GM12878 (cell line): ENCODE results near the gene PROSER2. TPM values are rescaled to one million over a fixed set of nuclear protein-coding genes. Genes with fewer than 3 reads are reported as not detected.

Source experiments
- ATAC-seq: fragments of 200-7000 bp; cut with Tn5 transposase; 3 replicates; pipeline ENCODE4 v1.9.1; 2020; ENCODE audit warnings: mild to moderate bottlenecking, moderate library complexity
- BruUV-seq: library from RNA; stranded (reverse); fragments of 400-500 nt; replicated peaks from 2 replicates; lab custom pipeline; 2021; lab: Mats Ljungman, UMichigan
- CTCF ChIA-PET: fragments of 300-600 bp; sonication (Branson Sonifier 250); formaldehyde crosslinking; extraction: SDS; loops from one replicate; lab custom pipeline; 2021; ENCODE audit warnings: inconsistent platforms; lab: Yijun Ruan, JAX
- POLR2A ChIA-PET: fragments of 350-600 bp; formaldehyde crosslinking; extraction: SDS; loops from one replicate; lab custom pipeline; 2021; ENCODE audit warnings: inconsistent platforms; lab: Charles Lee
- RAD21 ChIA-PET: fragments of 300-600 bp; sonication (Branson Sonifier 250); formaldehyde crosslinking; loops from one replicate; lab custom pipeline; 2023; ENCODE audit warnings: antibody characterized with exemption; ENCODE audit not compliant: unreplicated experiment; lab: Charles Lee
- SMC1A ChIA-PET: fragments of 300-600 bp; sonication (Branson Sonifier 250); formaldehyde crosslinking; loops from one replicate; lab custom pipeline; 2023; ENCODE audit not compliant: unreplicated experiment, uncharacterized antibody; lab: Charles Lee
- DNase-seq: peaks from one replicate; pipeline ENCODE4 v3.0.0-alpha.2; 2011; ENCODE audit warnings: low read depth, low spot score
- FAIRE-seq: peaks from 3 replicates; lab custom pipeline; 2011; peaks lifted over from hg19 to GRCh38; lab: Jason Lieb, UNC
- H2AFZ ChIP-seq: 2 replicates; pipeline ENCODE4 v1.6.0; 2011; ENCODE audit warnings: low read depth, low read length, control low read depth; ENCODE audit not compliant: control insufficient read depth
- H3K27ac ChIP-seq: 2 replicates; pipeline ENCODE4 v1.5.1; 2011; ENCODE audit warnings: control low read depth; ENCODE audit not compliant: control insufficient read depth, insufficient read depth
- H3K27me3 ChIP-seq, 2 experiments: replicated peaks in 1 of 2; 2 replicates each; pipeline versions ENCODE4 v1.6.0 to v1.6.1; 2011; ENCODE audit warnings: low read length in 1 of 2; ENCODE audit not compliant: control insufficient read depth in 2 of 2, insufficient read depth in 2 of 2
- H3K36me3 ChIP-seq, 2 experiments: 2 replicates each; pipeline ENCODE4 v1.5.1; 2011; ENCODE audit warnings: low read length in 1 of 2; ENCODE audit not compliant: control insufficient read depth in 2 of 2, insufficient read depth in 2 of 2
- H3K4me1 ChIP-seq: 2 replicates; pipeline ENCODE4 v1.6.1; 2011; ENCODE audit warnings: mild to moderate bottlenecking, low read length, moderate library complexity, mixed read lengths; ENCODE audit not compliant: control insufficient read depth, insufficient read depth
- H3K4me2 ChIP-seq: 2 replicates; pipeline ENCODE4 v1.6.0; 2011; ENCODE audit warnings: control low read depth; ENCODE audit not compliant: control insufficient read depth, insufficient read depth
- H3K4me3 ChIP-seq: fragments of 200-600 bp; sonication (generic); 2 replicates; pipeline ENCODE4 v1.5.1; 2016
- H3K79me2 ChIP-seq: 2 replicates; pipeline ENCODE4 v1.6.0; 2011; ENCODE audit warnings: low read length; ENCODE audit not compliant: control insufficient read depth, insufficient read depth
- H3K9ac ChIP-seq: 2 replicates; pipeline ENCODE4 v1.8.0; 2011; ENCODE audit warnings: low read length, control low read depth, mixed read lengths; ENCODE audit not compliant: control insufficient read depth, insufficient read depth
- H3K9me3 ChIP-seq: replicated peaks from 3 replicates; pipeline ENCODE4 v1.5.1; 2011; ENCODE audit warnings: mild to moderate bottlenecking, low read length; ENCODE audit not compliant: control insufficient read depth, insufficient read depth
- H4K20me1 ChIP-seq: 2 replicates; pipeline ENCODE4 v1.6.0; 2011; ENCODE audit not compliant: control insufficient read depth, insufficient read depth
- ASH2L ChIP-seq: fragments of 300-600, 200-600 bp; sonication (generic); IDR thresholded peaks from 2 replicates; pipeline ENCODE4 v1.6.1; 2017; ENCODE audit warnings: low read depth, mild to moderate bottlenecking, borderline replicate concordance
- CBX5 ChIP-seq: sonication (generic); IDR thresholded peaks from 2 replicates; pipeline ENCODE4 v1.6.1; 2016; ENCODE audit warnings: low read depth, moderate library complexity, mild to moderate bottlenecking, inconsistent platforms
- CHD1 ChIP-seq: IDR thresholded peaks from 2 replicates; pipeline ENCODE4 v1.6.1; 2012; ENCODE audit warnings: low read depth, low read length, improper control_type of control experiment
- ETV6 ChIP-seq, 2 experiments: fragments of 450-650 bp in 1 of 2; IDR thresholded peaks in 1 of 2; conservative IDR thresholded peaks in 1 of 2; 2 replicates each; pipeline ENCODE4 v1.6.1; 2014; ENCODE audit warnings: antibody characterized with exemption in 1 of 2, borderline replicate concordance in 1 of 2, low read depth in 1 of 2, mild to moderate bottlenecking in 1 of 2, moderate library complexity in 1 of 2
- GATAD2B ChIP-seq: fragments of 450-650 bp; conservative IDR thresholded peaks from 2 replicates; pipeline ENCODE4 v1.6.1; 2017; ENCODE audit warnings: low read depth, mild to moderate bottlenecking, moderate library complexity
- HDAC2 ChIP-seq: fragments of 200-600 bp; sonication (generic); IDR thresholded peaks from 2 replicates; pipeline ENCODE4 v1.6.1; 2017
- JUNB ChIP-seq: IDR thresholded peaks from 2 replicates; pipeline ENCODE4 v1.6.1; 2016; ENCODE audit warnings: antibody characterized with exemption, mild to moderate bottlenecking
- MYB ChIP-seq: fragments of 150-350 bp; IDR thresholded peaks from 2 replicates; pipeline ENCODE4 v1.6.1; 2014; ENCODE audit warnings: mild to moderate bottlenecking, low read depth, low read length, borderline replicate concordance
- NKRF ChIP-seq: fragments of 450-650 bp; conservative IDR thresholded peaks from 2 replicates; pipeline ENCODE4 v1.6.1; 2017; ENCODE audit warnings: mild to moderate bottlenecking, moderate library complexity
- PAX5 ChIP-seq: IDR thresholded peaks from 2 replicates; pipeline ENCODE4 v1.6.1; 2011; ENCODE audit warnings: low read depth, low read length, borderline replicate concordance
- PAX8 ChIP-seq: fragments of 450-650 bp; IDR thresholded peaks from 2 replicates; pipeline ENCODE4 v1.6.1; 2017; ENCODE audit warnings: mild to moderate bottlenecking, moderate library complexity
- PKNOX1 ChIP-seq: fragments of 450-650 bp; IDR thresholded peaks from 2 replicates; pipeline ENCODE4 v1.6.1; 2016; ENCODE audit warnings: mild to moderate bottlenecking
- SMAD5 ChIP-seq: IDR thresholded peaks from 2 replicates; pipeline ENCODE4 v1.6.1; 2016; ENCODE audit warnings: antibody characterized with exemption, low read depth
- SPI1 ChIP-seq: IDR thresholded peaks from 2 replicates; pipeline ENCODE4 v1.6.1; 2011; ENCODE audit warnings: low read depth, mild to moderate bottlenecking, low read length, moderate library complexity, borderline replicate concordance; ENCODE audit not compliant: insufficient read depth
- WRNIP1 ChIP-seq: IDR thresholded peaks from 2 replicates; pipeline ENCODE4 v1.6.1; 2011; ENCODE audit warnings: low read depth, low read length, improper control_type of control experiment, borderline replicate concordance
- YY1 ChIP-seq: IDR thresholded peaks from 2 replicates; pipeline ENCODE4 v1.6.1; 2011; ENCODE audit warnings: low read depth, mild to moderate bottlenecking, low read length
- ZBTB4 ChIP-seq: fragments of 450-650 bp; formaldehyde crosslinking; IDR thresholded peaks from 2 replicates; pipeline ENCODE4 v1.4.0; 2022; ENCODE audit warnings: mild to moderate bottlenecking, moderate library complexity
- ZNF384 ChIP-seq: IDR thresholded peaks from 2 replicates; pipeline ENCODE4 v1.6.1; 2012; ENCODE audit warnings: low read depth, mild to moderate bottlenecking, low read length, improper control_type of control experiment, borderline replicate concordance
- WGBS: methylation state at CpG from one replicate; pipeline ENCODE4 v1.1.6; 2016; ENCODE audit warnings: low lambda C conversion rate; ENCODE audit not compliant: insufficient replicate concordance, insufficient coverage; ENCODE audit errors: missing lambda C conversion rate; 5-methylcytosine and 5-hydroxymethylcytosine counted together
- in situ Hi-C: fragments of 300-500 bp; cut with MboI; formaldehyde crosslinking; loops from 9 replicates; pipeline ENCODE4 v1.14.3; 2018; ENCODE audit warnings: mixed read lengths
- intact Hi-C: fragments of 100-400 bp; cut with micrococcal nuclease; formaldehyde crosslinking; loops from one replicate; pipeline ENCODE4 v1.14.2; 2022; ENCODE audit not compliant: unreplicated experiment
- polyA plus RNA-seq, 11 experiments: library from polyadenylated mRNA; depleted of rRNA in 4 of 11; unstranded in 6 of 11; stranded (reverse) in 5 of 11; fragments of >200 nt; fragmentation: Nextera tagmentation in 4 of 11; fragmentation: Illumina TruSeq in 1 of 11; extraction: Ambion mirVana in 4 of 11; extraction: Trizol in 1 of 11; gene quantifications; 1 replicate in 1 of 11; 2 replicates in 10 of 11; pipeline versions ENCODE4 v1.2.1 to v1.2.3, GENCODE V29; 2011 to 2016; ENCODE audit warnings: inconsistent platforms in 2 of 11, missing spikeins in 2 of 11, low read depth in 1 of 11
- total RNA-seq, 4 experiments: library from RNA; depleted of rRNA in 3 of 4; stranded (reverse); fragments of >200 nt in 3 of 4; fragmentation: Illumina TruSeq in 1 of 4; extraction: Trizol in 1 of 4; gene quantifications; 2 replicates each; pipeline versions ENCODE4 v1.2.1 to v1.2.3, GENCODE V29; 2013 to 2021

The PROSER2 gene
- total and polyA plus RNA-seq, 10 of the 15 experiments (the other 5 are each of a cell fraction or from before 2014, with no cell fraction given), result 0.04 to 0.25 (median 0.07) TPM; not detected in 6

GRCh38 chr10:11901833-11902475 is 78.8 kb downstream of the PROSER2 start (continued):
- TF ChIP-seq PKNOX1, result no peak
- TF ChIP-seq ASH2L, result no peak

- ATAC-seq, result no peak
- H3K27ac ChIP-seq, result no peak overlapping the region
- no peaks in the 10 kb centered on the region for H3K36me3 ChIP-seq
- TF ChIP-seq JUNB, result no peak
- no peak for TF ChIP-seq ZBTB4
- no peak for TF ChIP-seq CBX5
- TF ChIP-seq NKRF, result no peak
- TF ChIP-seq ETV6 (conservative IDR thresholded peaks at IDR 0.05 in 1 of 2, IDR thresholded peaks at IDR 0.05 in 1 of 2; ENCODE audit: borderline replicate concordance in 1 of 2, low read depth in 1 of 2), result no peak
- TF ChIP-seq HDAC2, result no peak
- TF ChIP-seq ZNF384, result no peak
- no peak for TF ChIP-seq SPI1
- TF ChIP-seq MYB, result no peak
- no peak for TF ChIP-seq PAX5
- TF ChIP-seq PAX8, result no peak
- no peak for TF ChIP-seq WRNIP1
- no peak for TF ChIP-seq GATAD2B
- no peak for TF ChIP-seq YY1
- TF ChIP-seq CHD1, result no peak
- no peak for TF ChIP-seq SMAD5
Observed at GRCh38 chr10:11902646-11903045, 79.5 kb downstream of the PROSER2 start.

More at GRCh38 chr10:11902646-11903045, 79.5 kb downstream of the PROSER2 start:
- 66% methylated on average over 7 of the region's 7 CpGs for WGBS
- Histone ChIP-seq H4K20me1 (no peaks in the 10 kb centered on the region), H3K9me3 (no peaks in the 10 kb centered on the region), H3K4me1 (peaks cover 3% of the 10 kb centered on the region; the same call in 1 of the 2 replicates), H3K4me2 (no peak overlapping the region), H3K79me2 (no peaks in the 10 kb centered on the region), H3K27me3 (no peaks in the 10 kb centered on the region), H3K9ac (no peak overlapping the region), H2AFZ (no peak overlapping the region), H3K4me3 (no peak overlapping the region)
- ChIA-PET CTCF (interaction anchor here (0.8 kb wide), 1 partner anchor 48 kb away, joined by 3 read pairs; no protein-coding TSS in a partner anchor), POLR2A (no interaction called here), SMC1A (no interaction called here), RAD21 (no interaction called here)
- no TSS peak for BruUV-seq
- FAIRE-seq (no peak), DNase-seq (no peak)
- intact Hi-C loops, result no loop called here
- in situ Hi-C loops, result no loop called here
